Omental fat pad (tissue), 4 donors: ENCODE results near the gene RNLS. TPM values are rescaled to one million over a fixed set of nuclear protein-coding genes. Genes with fewer than 3 reads are reported as not detected.

Experiments
- ATAC-seq: fragments of 150-250 bp; one replicate; pipeline ENCODE4 v1.9.1; 2016; ENCODE audit warnings: mild to moderate bottlenecking, moderate library complexity; ENCODE audit not compliant: low FRiP score
- DNase-seq: peaks from one replicate; pipeline ENCODE4 v3.0.0-alpha.2; 2019; ENCODE audit warnings: low spot score
- CTCF ChIP-seq, 3 donors: fragments of 450-650 bp; IDR thresholded peaks; one replicate each; pipeline ENCODE4 v1.5.1; 2016 to 2017; ENCODE audit warnings: antibody characterized with exemption in 3 of 3, mild to moderate bottlenecking in 3 of 3, moderate library complexity in 2 of 3
- total RNA-seq, 4 donors: library from RNA; depleted of rRNA; stranded (reverse); fragments of >200 nt; gene quantifications; one replicate each; pipeline ENCODE4 v1.1.0, GENCODE V29; 2016

Gene RNLS
- total RNA-seq, 4 donors from 2014 or later, result 13.3 to 24.7 (median 18.3) TPM

DNA sequence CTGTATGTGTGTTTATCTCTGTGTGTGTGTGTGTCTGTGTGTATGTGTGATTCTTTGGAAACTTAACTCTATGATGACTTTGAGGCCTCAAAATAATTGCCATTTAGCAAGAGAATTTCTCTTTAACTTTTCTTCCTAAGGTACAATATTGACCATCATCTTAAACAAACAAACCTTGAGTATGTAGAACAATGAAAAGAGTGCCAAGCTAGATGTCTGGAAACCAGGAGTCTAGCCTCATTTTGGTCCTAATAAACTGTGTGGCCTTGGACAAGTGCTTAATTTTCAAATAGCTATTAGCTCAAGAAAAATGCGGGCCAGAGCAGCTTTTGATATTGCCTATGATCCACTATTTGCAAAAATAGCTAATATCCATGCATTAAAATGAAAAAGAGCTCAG, 119.3 kb downstream of the RNLS start:
- no peak for TF ChIP-seq CTCF (IDR thresholded peaks at IDR 0.05)
- DNase-seq, result no peak
- ATAC-seq, result no peak

DNA sequence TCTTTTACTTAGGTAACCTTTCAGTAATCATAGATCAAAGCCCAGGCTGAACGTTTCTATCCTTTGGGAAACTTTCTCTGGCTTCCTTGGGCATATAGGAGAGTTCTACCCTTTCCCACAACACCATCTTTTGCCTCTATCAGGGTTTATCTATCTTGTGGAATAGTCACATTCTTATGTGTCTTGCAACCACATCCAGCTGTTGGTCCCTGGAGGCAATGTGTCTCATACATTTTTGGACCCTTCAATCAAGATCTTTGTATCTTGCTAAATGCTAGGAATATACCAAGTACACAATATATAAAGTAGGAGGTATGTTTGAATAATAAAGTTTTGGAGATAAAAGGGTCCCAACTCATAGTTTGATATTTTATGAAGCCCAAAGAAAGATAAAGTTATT, 121.7 kb downstream of the RNLS start:
- ATAC-seq (no peak), DNase-seq (no peak)
- TF ChIP-seq CTCF (IDR thresholded peaks at IDR 0.05), result no peak

DNA sequence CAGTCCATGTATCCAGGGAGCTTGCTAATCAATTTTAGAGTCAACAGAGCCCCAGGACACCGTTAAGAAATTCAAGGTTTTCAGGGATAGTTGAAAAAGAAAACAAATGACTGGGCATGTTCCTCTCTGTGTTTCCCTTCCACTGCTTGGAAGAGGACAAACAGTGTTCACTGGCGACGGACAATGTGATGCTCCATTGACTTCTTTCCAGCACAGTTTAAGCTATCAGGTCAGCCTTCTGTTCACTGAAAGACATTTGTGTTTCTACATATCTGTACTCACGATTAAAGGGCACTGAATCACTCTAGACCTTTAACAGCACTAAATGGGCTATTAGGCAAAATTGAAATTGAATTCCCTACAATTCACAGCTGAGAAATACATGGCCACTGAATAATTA, 123.6 kb downstream of the RNLS start:
- no peak for TF ChIP-seq CTCF (IDR thresholded peaks at IDR 0.05)
- DNase-seq, result no peak
- peak; percentile 45 for ATAC-seq

GRCh38 chr10:88458209-88458608, 124.9 kb downstream of the RNLS start:
- no peak for ATAC-seq
- DNase-seq, result no peak
- TF ChIP-seq CTCF (IDR thresholded peaks at IDR 0.05), result no peak

DNA sequence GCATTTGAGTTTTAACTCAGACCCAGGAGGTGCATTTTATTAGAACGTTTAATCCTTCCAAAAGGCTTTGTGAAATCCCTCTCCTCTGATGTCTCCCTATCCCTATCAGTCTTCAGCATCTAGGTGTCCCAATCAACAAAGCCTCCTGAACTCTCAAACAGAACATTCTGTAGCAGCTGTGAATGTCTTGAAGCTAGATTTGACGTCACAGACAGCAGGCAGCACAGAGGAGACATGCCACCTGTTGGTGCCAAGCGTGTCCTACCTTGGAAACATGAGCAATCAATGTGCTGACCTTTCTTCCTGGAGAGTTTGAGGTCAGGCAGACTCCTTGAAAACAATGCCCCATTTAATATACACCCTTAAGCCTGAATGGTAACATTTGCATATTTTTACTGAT, 125.5 kb downstream of the RNLS start:
- DNase-seq, result no peak
- no peak for ATAC-seq
- no peak for TF ChIP-seq CTCF (IDR thresholded peaks at IDR 0.05)

- no peak for DNase-seq
- no peak for TF ChIP-seq CTCF (IDR thresholded peaks at IDR 0.05)
- peak; percentile 66 for ATAC-seq
Observed at GRCh38 chr10:88456730-88457129, 126.4 kb downstream of the RNLS start.

DNA sequence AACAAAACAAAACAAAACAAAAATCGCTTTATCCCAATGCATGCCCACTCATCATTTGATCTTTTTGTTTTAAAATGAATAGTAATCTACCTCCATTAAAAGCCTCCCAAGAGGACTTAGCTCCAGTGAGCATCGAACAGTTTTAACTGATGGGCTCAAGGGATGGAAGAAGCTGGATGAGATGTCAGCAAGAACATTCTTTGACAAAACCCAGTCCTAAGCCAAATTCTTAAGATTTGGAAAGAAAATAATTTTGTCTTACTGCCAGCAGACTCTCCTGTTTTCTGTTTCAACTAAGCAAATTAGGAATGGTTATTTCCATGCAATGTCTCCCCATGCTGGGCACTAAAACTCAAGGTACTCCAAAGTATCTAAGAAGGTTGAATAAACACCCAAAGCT, 127.3 kb downstream of the RNLS start:
- ATAC-seq, result no peak
- TF ChIP-seq CTCF (IDR thresholded peaks at IDR 0.05), result no peak
- no peak for DNase-seq
